Measurements from ENCODE around the gene CACNA2D1. TPM values are rescaled to one million over a fixed set of nuclear protein-coding genes. Genes with fewer than 3 reads are reported as not detected.

CACNA2D1 gene
- total and polyA plus RNA-seq, 5 experiments from 2014 or later = not detected

- Mint-ChIP-seq H3K4me1 (no peaks in the 10 kb centered on the region), H3K36me3 (no peaks in the 10 kb centered on the region), H3K27me3 (peaks cover 0 to 3% (median 0%) of the 10 kb centered on the region in 5 donors), H3K9me3 (peaks cover 0 to 4% (median 0%) of the 10 kb centered on the region in 9 donors), H3K27ac (no peak overlapping the region), H3K4me3 (no peak overlapping the region)
- POLR2A ChIA-PET = no interaction called here
- ATAC-seq = no peak
- no peak for DNase-seq
Observed at GRCh38 chr7:82430500-82431465, 12.8 kb downstream of the CACNA2D1 start.

- H3K36me3 Mint-ChIP-seq = no peaks in the 10 kb centered on the region
- POLR2A ChIA-PET = no interaction called here
- H3K9me3 Mint-ChIP-seq = peaks cover 0 to 7% (median 0%) of the 10 kb centered on the region in 9 donors
- H3K4me3 Mint-ChIP-seq = no peak overlapping the region
- H3K27ac Mint-ChIP-seq = no peak overlapping the region
- no peak for ATAC-seq
- DNase-seq = no peak
- peaks cover 0 to 4% (median 2%) of the 10 kb centered on the region in 5 donors for H3K27me3 Mint-ChIP-seq
- H3K4me1 Mint-ChIP-seq = no peaks in the 10 kb centered on the region
Observed at GRCh38 chr7:82429408-82429807, 14.2 kb downstream of the CACNA2D1 start.

- ATAC-seq (no peak), DNase-seq (no peak)
- H3K4me1 Mint-ChIP-seq = no peaks in the 10 kb centered on the region
- H3K36me3 Mint-ChIP-seq = no peaks in the 10 kb centered on the region
- H3K27me3 Mint-ChIP-seq = peaks cover 0 to 4% (median 2%) of the 10 kb centered on the region in 5 donors
- H3K9me3 Mint-ChIP-seq = peaks cover 0 to 7% (median 0%) of the 10 kb centered on the region in 9 donors
- H3K27ac Mint-ChIP-seq = no peak overlapping the region
- POLR2A ChIA-PET = no interaction called here
- no peak overlapping the region for H3K4me3 Mint-ChIP-seq
Observed at GRCh38 chr7:82428186-82428961, 15.2 kb downstream of the CACNA2D1 start.

GRCh38 chr7:82423446-82423845 is 20.1 kb downstream of the CACNA2D1 start:
- ATAC-seq = no peak
- Mint-ChIP-seq H3K4me3 (no peak overlapping the region), H3K9me3 (peaks cover 0 to 2% (median 0%) of the 10 kb centered on the region in 9 donors)

GRCh38 chr7:82419200-82419599 is 24.4 kb downstream of the CACNA2D1 start:
- ATAC-seq (no peak), DNase-seq (no peak)
- Mint-ChIP-seq H3K27me3 (peaks cover 0 to 3% (median 1%) of the 10 kb centered on the region in 5 donors), H3K36me3 (no peaks in the 10 kb centered on the region), H3K27ac (no peak overlapping the region), H3K9me3 (peaks cover 0 to 12% (median 1%) of the 10 kb centered on the region in 9 donors), H3K4me1 (no peaks in the 10 kb centered on the region), H3K4me3 (no peak overlapping the region)
- POLR2A ChIA-PET = no interaction called here

More at GRCh38 chr7:82423446-82423845, 20.1 kb downstream of the CACNA2D1 start:
- POLR2A ChIA-PET = no interaction called here
- no peaks in the 10 kb centered on the region for H3K4me1 Mint-ChIP-seq
- H3K27me3 Mint-ChIP-seq = peaks cover 0 to 6% (median 2%) of the 10 kb centered on the region in 5 donors
- DNase-seq = no peak
- no peak overlapping the region for H3K27ac Mint-ChIP-seq
- no peaks in the 10 kb centered on the region for H3K36me3 Mint-ChIP-seq

GRCh38 chr7:82417898-82418297 is 25.7 kb downstream of the CACNA2D1 start:
- ATAC-seq (no peak), DNase-seq (no peak)
- no peaks in the 10 kb centered on the region for H3K4me1 Mint-ChIP-seq
- POLR2A ChIA-PET = no interaction called here
- H3K9me3 Mint-ChIP-seq = peaks cover 0 to 12% (median 1%) of the 10 kb centered on the region in 9 donors
- H3K27ac Mint-ChIP-seq = peak overlapping the region in 1 of 10 donors; percentile 75
- H3K36me3 Mint-ChIP-seq = no peaks in the 10 kb centered on the region
- H3K27me3 Mint-ChIP-seq = peaks cover 0 to 3% (median 1%) of the 10 kb centered on the region in 5 donors
- no peak overlapping the region for H3K4me3 Mint-ChIP-seq

- H3K4me1 Mint-ChIP-seq = no peaks in the 10 kb centered on the region
- no peak overlapping the region for H3K4me3 Mint-ChIP-seq
- peaks cover 0 to 3% (median 1%) of the 10 kb centered on the region in 5 donors for H3K27me3 Mint-ChIP-seq
- peaks cover 0 to 12% (median 2%) of the 10 kb centered on the region in 9 donors for H3K9me3 Mint-ChIP-seq
- POLR2A ChIA-PET = no interaction called here
- DNase-seq (no peak), ATAC-seq (no peak)
- H3K36me3 Mint-ChIP-seq = no peaks in the 10 kb centered on the region
- H3K27ac Mint-ChIP-seq = no peak overlapping the region
Observed at GRCh38 chr7:82416402-82416801, 27.2 kb downstream of the CACNA2D1 start.

- DNase-seq (no peak), ATAC-seq (no peak)
- no peaks in the 10 kb centered on the region for H3K4me1 Mint-ChIP-seq
- POLR2A ChIA-PET = no interaction called here
- H3K9me3 Mint-ChIP-seq = peaks cover 0 to 12% (median 2%) of the 10 kb centered on the region in 9 donors
- no peaks in the 10 kb centered on the region for H3K36me3 Mint-ChIP-seq
- no peak overlapping the region for H3K27ac Mint-ChIP-seq
- no peak overlapping the region for H3K4me3 Mint-ChIP-seq
- H3K27me3 Mint-ChIP-seq = peaks cover 0 to 3% (median 1%) of the 10 kb centered on the region in 5 donors
Observed at GRCh38 chr7:82414389-82414788, 29.2 kb downstream of the CACNA2D1 start.

GRCh38 chr7:82413237-82413636 is 30.3 kb downstream of the CACNA2D1 start:
- ATAC-seq = no peak

GRCh38 chr7:82411732-82412131 is 31.8 kb downstream of the CACNA2D1 start:
- Mint-ChIP-seq H3K27me3 (peaks cover 0 to 1% (median 0%) of the 10 kb centered on the region in 5 donors), H3K27ac (no peak overlapping the region), H3K4me1 (no peaks in the 10 kb centered on the region), H3K9me3 (peaks cover 0 to 6% (median 0%) of the 10 kb centered on the region in 9 donors), H3K4me3 (no peak overlapping the region), H3K36me3 (no peaks in the 10 kb centered on the region)
- ATAC-seq (no peak), DNase-seq (no peak)
- POLR2A ChIA-PET = no interaction called here

More at GRCh38 chr7:82413237-82413636, 30.3 kb downstream of the CACNA2D1 start:
- POLR2A ChIA-PET = no interaction called here
- H3K27ac Mint-ChIP-seq = no peak overlapping the region
- peaks cover 0 to 11% (median 3%) of the 10 kb centered on the region in 9 donors for H3K9me3 Mint-ChIP-seq
- H3K36me3 Mint-ChIP-seq = no peaks in the 10 kb centered on the region
- no peaks in the 10 kb centered on the region for H3K4me1 Mint-ChIP-seq
- no peak for DNase-seq
- peaks cover 0 to 1% (median 0%) of the 10 kb centered on the region in 5 donors for H3K27me3 Mint-ChIP-seq
- H3K4me3 Mint-ChIP-seq = no peak overlapping the region

GRCh38 chr7:82410461-82410860 is 33.1 kb downstream of the CACNA2D1 start:
- Mint-ChIP-seq H3K4me3 (no peak overlapping the region), H3K36me3 (no peaks in the 10 kb centered on the region), H3K9me3 (peaks cover 0 to 7% (median 2%) of the 10 kb centered on the region in 9 donors), H3K27me3 (peaks cover 0 to 1% (median 0%) of the 10 kb centered on the region in 5 donors), H3K4me1 (no peaks in the 10 kb centered on the region), H3K27ac (no peak overlapping the region)
- no peak for DNase-seq
- POLR2A ChIA-PET = no interaction called here
- ATAC-seq = no peak

- POLR2A ChIA-PET = no interaction called here
- H3K27ac Mint-ChIP-seq = no peak overlapping the region
- no peaks in the 10 kb centered on the region for H3K4me1 Mint-ChIP-seq
- H3K36me3 Mint-ChIP-seq = no peaks in the 10 kb centered on the region
- H3K9me3 Mint-ChIP-seq = peaks cover 0 to 10% (median 3%) of the 10 kb centered on the region in 9 donors
- H3K4me3 Mint-ChIP-seq = no peak overlapping the region
- ATAC-seq (no peak), DNase-seq (no peak)
- no peaks in the 10 kb centered on the region for H3K27me3 Mint-ChIP-seq
Observed at GRCh38 chr7:82406937-82407336, 36.6 kb downstream of the CACNA2D1 start.

- Mint-ChIP-seq H3K27ac (no peak overlapping the region), H3K36me3 (no peaks in the 10 kb centered on the region), H3K4me3 (no peak overlapping the region), H3K27me3 (no peaks in the 10 kb centered on the region), H3K9me3 (peaks cover 0 to 10% (median 3%) of the 10 kb centered on the region in 9 donors), H3K4me1 (no peaks in the 10 kb centered on the region)
- ATAC-seq (no peak), DNase-seq (no peak)
- POLR2A ChIA-PET = no interaction called here
Observed at GRCh38 chr7:82405301-82405700, 38.3 kb downstream of the CACNA2D1 start.

Data from naive thymus-derived CD8-positive, alpha-beta T cell (primary cell).